IMR-90 (cell line): ENCODE data around the gene POTEI. TPM values are rescaled to one million over a fixed set of nuclear protein-coding genes. Genes with fewer than 3 reads are reported as not detected.
"Not testable (repeated sequence)": the region's sequence is repeated elsewhere in the genome, so short reads cannot be mapped to it uniquely, and the experiment has no call there.

ENCODE experiments used
- ATAC-seq: fragments of 200-7000 bp; cut with Tn5 transposase; 2 replicates; pipeline ENCODE4 v1.9.1; 2020; ENCODE audit warnings: low read depth, mild to moderate bottlenecking, moderate library complexity
- BruUV-seq: library from RNA; stranded (reverse); fragments of 400-500 nt; replicated peaks from 2 replicates; lab custom pipeline; 2021; lab: Mats Ljungman, UMichigan
- CTCF ChIA-PET: fragments of 300-600 bp; formaldehyde crosslinking; extraction: SDS; loops from one replicate; lab custom pipeline; 2021; ENCODE audit warnings: antibody characterized with exemption; lab: Yijun Ruan, JAX
- POLR2A ChIA-PET: fragments of 300-600 bp; sonication (Branson Sonifier 250); formaldehyde crosslinking; loops from one replicate; lab custom pipeline; 2022; ENCODE audit warnings: antibody characterized with exemption; ENCODE audit not compliant: unreplicated experiment; lab: Charles Lee
- DNase-seq: peaks from one replicate; pipeline ENCODE4 v3.0.0; 2013
- H2AFZ ChIP-seq: replicated peaks from 2 replicates; pipeline ENCODE3; 2013; ENCODE audit warnings: low read length, mild to moderate bottlenecking; ENCODE audit not compliant: poor library complexity
- H2AK5ac ChIP-seq: 2 replicates; pipeline ENCODE4 v1.6.1; 2013; ENCODE audit warnings: low read depth, low read length, inconsistent platforms
- H2AK9ac ChIP-seq: replicated peaks from 2 replicates; pipeline ENCODE3; 2013; ENCODE audit warnings: mild to moderate bottlenecking, low read depth, low read length, moderate library complexity; ENCODE audit not compliant: poor library complexity
- H2BK120ac ChIP-seq: 2 replicates; pipeline ENCODE4 v1.6.1; 2013; ENCODE audit warnings: low read depth, low read length, inconsistent platforms
- H2BK15ac ChIP-seq: 3 replicates; pipeline ENCODE4 v1.6.1; 2013; ENCODE audit warnings: low read depth, low read length, inconsistent platforms
- H2BK20ac ChIP-seq: 2 replicates; pipeline ENCODE4 v1.6.1; 2013; ENCODE audit warnings: low read depth, mild to moderate bottlenecking, inconsistent platforms, low read length, moderate library complexity
- H2BK5ac ChIP-seq: 2 replicates; pipeline ENCODE4 v1.6.1; 2013; ENCODE audit warnings: mild to moderate bottlenecking, low read depth, low read length, inconsistent platforms; ENCODE audit not compliant: poor library complexity, severe bottlenecking
- H3K14ac ChIP-seq: replicated peaks from 2 replicates; pipeline ENCODE4 v1.6.1; 2013; ENCODE audit warnings: low read depth, low read length, inconsistent platforms
- H3K18ac ChIP-seq: 2 replicates; pipeline ENCODE4 v1.6.1; 2013; ENCODE audit warnings: low read depth, low read length, control low read depth
- H3K23ac ChIP-seq: 2 replicates; pipeline ENCODE4 v1.6.1; 2013; ENCODE audit warnings: low read depth, low read length, inconsistent platforms
- H3K27ac ChIP-seq: 2 replicates; pipeline ENCODE4 v1.5.1; 2013; ENCODE audit warnings: mild to moderate bottlenecking, control low read depth, low read length; ENCODE audit not compliant: insufficient read depth
- H3K27me3 ChIP-seq: 2 replicates; pipeline ENCODE4 v1.6.1; 2013; ENCODE audit warnings: low read length; ENCODE audit not compliant: control insufficient read depth, insufficient read depth
- H3K36me3 ChIP-seq: 2 replicates; pipeline ENCODE4 v1.6.1; 2013; ENCODE audit warnings: low read length, mixed read lengths; ENCODE audit not compliant: control insufficient read depth, insufficient read depth
- H3K4ac ChIP-seq: 2 replicates; pipeline ENCODE4 v1.6.1; 2013; ENCODE audit warnings: low read depth, low read length, inconsistent platforms
- H3K4me1 ChIP-seq: 2 replicates; pipeline ENCODE4 v1.6.1; 2013; ENCODE audit warnings: low read length, mixed read lengths; ENCODE audit not compliant: control insufficient read depth, insufficient read depth
- H3K4me2 ChIP-seq: 2 replicates; pipeline ENCODE4 v1.6.1; 2013; ENCODE audit warnings: low read depth, mild to moderate bottlenecking, control low read depth, low read length, moderate library complexity
- H3K4me3 ChIP-seq: 2 replicates; pipeline ENCODE4 v1.5.1; 2013; ENCODE audit warnings: low read depth, mild to moderate bottlenecking, control low read depth, low read length, moderate library complexity; ENCODE audit not compliant: insufficient read depth
- H3K56ac ChIP-seq: 2 replicates; pipeline ENCODE4 v1.6.1; 2013; ENCODE audit warnings: low read length, inconsistent platforms; ENCODE audit not compliant: insufficient read depth; ENCODE audit errors: extremely low read depth
- H3K79me1 ChIP-seq, 2 experiments: 2 replicates each; pipeline ENCODE4 v1.6.1; 2013; ENCODE audit warnings: low read length in 2 of 2, inconsistent platforms in 1 of 2, low read depth in 1 of 2
- H3K9ac ChIP-seq: 2 replicates; pipeline ENCODE4 v1.6.1; 2013; ENCODE audit warnings: low read depth, low read length, control low read depth
- H3K9me1 ChIP-seq: 2 replicates; pipeline ENCODE4 v1.6.1; 2013; ENCODE audit warnings: low read length, inconsistent platforms; ENCODE audit not compliant: insufficient read depth
- H3K9me3 ChIP-seq: 2 replicates; pipeline ENCODE4 v1.6.1; 2013; ENCODE audit warnings: low read length; ENCODE audit not compliant: control insufficient read depth, insufficient read depth
- H4K20me1 ChIP-seq: 2 replicates; pipeline ENCODE4 v1.6.1; 2013; ENCODE audit warnings: low read length, inconsistent platforms; ENCODE audit not compliant: insufficient read depth
- H4K5ac ChIP-seq: 2 replicates; pipeline ENCODE4 v1.6.1; 2013; ENCODE audit warnings: mild to moderate bottlenecking, low read depth, low read length, control low read depth
- H4K8ac ChIP-seq, 2 experiments: 2 replicates each; pipeline ENCODE4 v1.6.1; 2013; ENCODE audit warnings: low read depth in 2 of 2, low read length in 2 of 2, control low read depth in 1 of 2, inconsistent platforms in 1 of 2
- H4K91ac ChIP-seq: 2 replicates; pipeline ENCODE4 v1.6.1; 2013; ENCODE audit warnings: low read depth, low read length, inconsistent platforms; ENCODE audit not compliant: insufficient read depth
- WGBS, 2 experiments: methylation state at CpG; one replicate each; pipeline versions ENCODE4 v1.1.5 to v1.1.7; 2013; ENCODE audit warnings: missing lambda C conversion rate in 2 of 2; ENCODE audit not compliant: insufficient read length in 1 of 2; ENCODE audit errors: extremely low coverage in 2 of 2; 5-methylcytosine and 5-hydroxymethylcytosine counted together
- dilution Hi-C: fragments of 300-500 bp; cut with HindIII; formaldehyde crosslinking; loops from one replicate; pipeline ENCODE4 v1.14.3; 2018; ENCODE audit warnings: low sequenced_read_pairs; ENCODE audit not compliant: unreplicated experiment
- in situ Hi-C: fragments of 300-500 bp; cut with MboI; formaldehyde crosslinking; loops from 3 replicates; pipeline ENCODE4 v1.14.3; 2019; ENCODE audit warnings: low sequenced_read_pairs, inconsistent platforms, mixed read lengths
- intact Hi-C: fragments of 100-400 bp; cut with micrococcal nuclease; formaldehyde crosslinking; loops from 2 replicates; pipeline ENCODE4 v1.10.0; 2022
- polyA plus RNA-seq, 3 experiments: library from polyadenylated mRNA; depleted of rRNA; stranded (reverse); fragments of >200 nt; gene quantifications; 2 replicates each; pipeline ENCODE4 v1.2.3, GENCODE V29; 2012; ENCODE audit warnings: low replicate concordance in 1 of 3
- total RNA-seq: library from RNA; depleted of rRNA; stranded (reverse); fragments of >200 nt; gene quantifications from 2 replicates; pipeline ENCODE4 v1.2.3, GENCODE V29; 2012

POTEI gene
- total and polyA plus RNA-seq, 2 of the 4 experiments (the other 2 are of a cell fraction) = not detected

DNA sequence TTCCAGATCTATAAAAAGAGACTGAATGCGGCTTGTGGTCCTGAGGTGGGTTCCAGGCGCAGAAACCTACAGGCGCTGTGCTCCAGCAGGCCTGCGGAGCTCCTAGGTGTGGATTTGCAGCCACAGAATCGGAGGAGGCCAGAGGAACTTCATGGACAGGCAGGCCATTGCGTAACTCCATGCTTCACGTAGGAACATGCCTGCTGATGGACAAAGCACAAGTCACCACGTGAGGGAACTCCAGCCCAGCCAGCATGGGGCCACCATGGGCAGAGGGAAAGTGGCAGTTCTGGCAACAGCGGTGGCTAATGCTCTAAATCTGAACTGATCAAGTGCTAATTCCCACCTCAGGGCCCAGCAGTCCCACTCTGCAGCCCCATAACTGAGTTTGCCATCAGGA lies 29.1 kb upstream of the POTEI start:
- H3K4ac ChIP-seq, POLR2A ChIA-PET, H2BK15ac ChIP-seq, in situ Hi-C loops, H3K36me3 ChIP-seq, H3K9me1 ChIP-seq, H3K4me1 ChIP-seq, H2BK20ac ChIP-seq, H3K27ac ChIP-seq, BruUV-seq, dilution Hi-C loops, H3K23ac ChIP-seq, H3K4me3 ChIP-seq, H2AK9ac ChIP-seq, H3K14ac ChIP-seq, DNase-seq, H3K4me2 ChIP-seq, H3K79me1 ChIP-seq, intact Hi-C loops, H4K20me1 ChIP-seq, H3K9ac ChIP-seq, H4K5ac ChIP-seq, CTCF ChIA-PET, H4K8ac ChIP-seq, H3K18ac ChIP-seq, H4K91ac ChIP-seq, H2AK5ac ChIP-seq, H2BK120ac ChIP-seq, H3K27me3 ChIP-seq, H2AFZ ChIP-seq, H3K56ac ChIP-seq, ATAC-seq, H3K9me3 ChIP-seq, H2BK5ac ChIP-seq: not testable (repeated sequence)
- WGBS, 2 experiments = no CpG with 5 or more reads among the region's 9 CpGs

DNA sequence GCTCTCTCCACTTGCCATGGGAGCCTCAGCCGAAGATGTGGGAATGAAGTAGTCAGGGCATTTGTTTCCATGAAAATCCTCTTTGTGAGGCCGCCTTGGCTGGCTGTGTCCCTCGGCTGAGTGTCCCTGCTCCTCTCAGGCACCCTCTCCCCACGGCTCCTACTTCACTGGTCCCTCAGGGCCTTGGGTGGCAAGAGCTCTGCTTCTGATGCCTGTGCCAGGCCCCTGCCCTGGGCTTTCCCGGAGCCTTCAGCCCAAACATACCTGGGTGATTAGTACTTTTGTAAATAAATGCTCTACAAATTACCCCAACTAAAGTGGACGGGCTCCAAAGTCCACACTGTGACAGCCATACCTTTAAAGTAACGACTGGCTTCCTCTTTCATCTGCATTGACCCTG lies 27.5 kb upstream of the POTEI start:
- H4K5ac ChIP-seq, H3K14ac ChIP-seq, H2BK20ac ChIP-seq, H2BK5ac ChIP-seq, H3K4me2 ChIP-seq, H3K27me3 ChIP-seq, POLR2A ChIA-PET, H2BK120ac ChIP-seq, H3K56ac ChIP-seq, H4K8ac ChIP-seq, H3K36me3 ChIP-seq, H3K4me3 ChIP-seq, DNase-seq, ATAC-seq, H3K23ac ChIP-seq, H2AK9ac ChIP-seq, H4K20me1 ChIP-seq, intact Hi-C loops, H3K4ac ChIP-seq, H2AFZ ChIP-seq, H4K91ac ChIP-seq, CTCF ChIA-PET, H2AK5ac ChIP-seq, in situ Hi-C loops, H3K9ac ChIP-seq, H3K9me3 ChIP-seq, BruUV-seq, H3K9me1 ChIP-seq, H3K18ac ChIP-seq, H3K4me1 ChIP-seq, H3K79me1 ChIP-seq, H2BK15ac ChIP-seq, H3K27ac ChIP-seq, dilution Hi-C loops: not testable (repeated sequence)
- WGBS, 2 experiments = no CpG with 5 or more reads among the region's 7 CpGs
